Astrocyte of the hippocampus (primary cell): ENCODE results near the gene TACO1.

Source experiments
- DNase-seq: peaks from one replicate; pipeline ENCODE4 v3.0.0; 2011; ENCODE audit warnings: low read depth, low spot score

The TACO1 gene

GRCh38 chr17:63600569-63601438 lies at the start of gene TACO1:
TACO1 (plus strand) TSS chr17:63600895; CDS start chr17:63601084, 189 bp downstream.
- DNase-seq: peak; percentile 91

GRCh38 chr17:63552211-63552610 lies 48.5 kb upstream of the TACO1 start:
- no peak for DNase-seq

DNA sequence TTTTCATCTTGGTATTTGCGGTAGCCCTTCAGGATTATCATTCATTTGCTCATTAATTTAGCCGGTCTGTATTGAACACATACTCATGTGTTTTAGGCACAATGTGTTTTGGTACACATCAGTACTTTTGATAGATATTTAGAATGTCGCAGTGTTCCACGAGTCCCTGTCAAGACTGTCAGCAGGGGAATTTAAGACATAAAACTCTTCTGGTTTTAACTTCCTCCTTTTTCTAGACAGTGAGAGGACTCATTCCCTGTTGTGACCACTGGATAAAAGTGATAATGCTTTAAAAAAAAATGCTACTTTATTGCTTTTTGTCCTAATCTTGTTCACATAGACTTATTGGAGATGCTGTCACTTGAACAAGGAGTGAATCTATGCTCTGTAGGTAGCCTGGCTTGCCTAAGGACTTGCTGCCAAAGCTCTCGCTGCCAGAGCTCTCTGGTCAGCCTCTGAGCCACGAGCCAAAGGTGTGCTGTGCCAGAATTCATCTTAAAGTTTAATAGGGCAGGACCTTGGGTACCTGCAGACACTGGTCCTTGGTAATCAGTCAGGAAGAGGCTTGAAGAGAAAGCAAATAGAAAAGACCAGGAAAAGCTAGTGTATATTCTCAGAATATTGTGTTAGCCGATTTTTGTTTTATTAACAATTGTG lies 45.1 kb upstream of the TACO1 start:
- DNase-seq: no peak

DNA sequence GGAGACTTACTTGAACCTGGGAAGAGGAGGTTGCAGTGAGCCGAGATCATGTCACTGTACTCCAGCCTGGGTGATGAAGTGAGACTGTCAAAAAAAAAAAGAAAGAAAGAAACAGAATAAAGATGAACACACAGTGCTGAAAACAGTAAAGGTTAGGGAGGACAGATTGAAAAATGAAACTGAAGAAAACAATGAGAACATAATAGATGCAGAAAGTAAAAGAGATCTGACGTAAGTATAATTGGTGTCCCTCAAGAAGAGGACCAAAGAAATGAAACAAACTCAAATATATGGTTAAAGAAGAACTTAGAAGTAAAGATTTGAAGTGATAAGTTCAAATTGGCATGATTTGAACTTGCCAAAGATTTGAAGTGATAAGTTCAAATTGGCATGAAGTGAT lies 43.3 kb upstream of the TACO1 start:
- DNase-seq: no peak

GRCh38 chr17:63558441-63558840 lies 42.3 kb upstream of the TACO1 start:
- DNase-seq: no peak

GRCh38 chr17:63561819-63562218 lies 38.9 kb upstream of the TACO1 start:
- DNase-seq: no peak

- no peak for DNase-seq
Observed at GRCh38 chr17:63563339-63563738, 37.4 kb upstream of the TACO1 start.

DNA sequence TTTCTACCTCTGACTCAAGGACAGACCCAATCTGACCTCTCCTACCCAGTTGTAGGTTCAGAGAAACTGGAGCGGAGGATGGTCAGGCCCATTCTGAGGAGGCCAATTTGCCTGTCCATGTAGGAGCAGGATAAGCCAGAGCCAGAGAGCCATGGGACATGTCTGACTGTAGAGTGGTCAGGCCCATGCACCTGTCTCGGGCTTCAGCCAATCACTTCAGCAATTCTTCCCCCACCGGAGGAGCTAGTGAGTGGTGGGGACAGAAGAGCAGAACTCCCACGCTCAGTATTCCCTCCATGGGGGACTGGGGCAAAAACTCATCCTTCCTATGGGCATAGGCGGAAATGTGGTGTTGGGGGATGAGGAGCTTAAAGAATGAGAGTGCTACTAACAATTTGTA lies 36.1 kb upstream of the TACO1 start:
- DNase-seq: no peak

GRCh38 chr17:63567229-63567628 lies 33.5 kb upstream of the TACO1 start:
- DNase-seq: no peak

- DNase-seq: no peak
Observed at GRCh38 chr17:63568563-63568962, 32.1 kb upstream of the TACO1 start.

DNA sequence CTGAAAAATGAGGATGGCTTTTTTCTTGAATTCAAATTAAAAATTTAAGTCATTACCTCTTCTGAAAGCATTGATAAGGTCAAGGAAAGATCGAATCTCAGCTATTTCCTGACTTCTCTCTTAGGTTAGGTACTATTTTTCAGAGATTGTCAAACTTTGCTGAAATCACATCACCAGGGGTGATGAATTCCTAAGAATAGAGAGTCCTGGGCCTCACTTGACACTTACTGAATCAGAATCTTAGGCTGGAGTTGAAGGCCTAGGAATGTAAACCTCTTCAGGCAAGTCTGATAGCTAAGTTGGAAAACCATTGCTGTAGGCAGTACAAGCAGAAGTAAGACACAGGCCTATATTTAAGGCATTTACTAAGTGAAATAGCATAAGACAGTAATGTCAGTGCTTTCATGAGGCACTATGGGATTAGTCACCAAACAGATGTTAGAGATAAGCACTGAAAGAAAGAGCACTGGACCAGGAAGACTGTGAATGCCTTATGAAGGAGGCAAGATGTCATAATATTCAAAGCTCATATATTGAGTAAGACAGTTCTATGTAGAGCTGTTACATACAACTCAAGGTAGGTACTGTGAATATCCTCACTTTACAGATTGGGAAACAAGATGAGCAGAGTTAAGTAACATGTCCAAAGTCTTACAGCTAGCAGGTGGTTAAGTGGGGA lies 28.9 kb upstream of the TACO1 start:
- peak; percentile 15 for DNase-seq

DNA sequence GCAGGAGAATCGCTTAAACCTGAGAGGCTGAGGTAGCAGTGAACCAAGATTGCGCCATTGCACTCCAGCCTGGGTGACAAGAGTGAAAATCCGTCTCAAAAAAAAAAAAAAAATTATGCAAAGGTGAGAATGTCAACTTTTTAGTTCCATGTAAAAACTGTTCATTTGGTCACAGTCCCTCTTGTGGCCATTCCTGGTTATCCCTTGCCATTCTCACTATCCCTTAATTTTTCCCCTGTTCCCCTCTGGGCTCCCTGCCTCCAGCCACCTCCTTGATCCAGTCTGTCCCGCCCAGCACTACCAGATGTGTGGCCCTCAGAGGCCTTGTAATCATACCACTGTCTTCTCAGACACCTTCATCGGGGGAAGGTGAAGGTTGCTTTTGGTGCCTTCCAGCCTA lies 27.1 kb upstream of the TACO1 start:
- peak; percentile 15 for DNase-seq

DNA sequence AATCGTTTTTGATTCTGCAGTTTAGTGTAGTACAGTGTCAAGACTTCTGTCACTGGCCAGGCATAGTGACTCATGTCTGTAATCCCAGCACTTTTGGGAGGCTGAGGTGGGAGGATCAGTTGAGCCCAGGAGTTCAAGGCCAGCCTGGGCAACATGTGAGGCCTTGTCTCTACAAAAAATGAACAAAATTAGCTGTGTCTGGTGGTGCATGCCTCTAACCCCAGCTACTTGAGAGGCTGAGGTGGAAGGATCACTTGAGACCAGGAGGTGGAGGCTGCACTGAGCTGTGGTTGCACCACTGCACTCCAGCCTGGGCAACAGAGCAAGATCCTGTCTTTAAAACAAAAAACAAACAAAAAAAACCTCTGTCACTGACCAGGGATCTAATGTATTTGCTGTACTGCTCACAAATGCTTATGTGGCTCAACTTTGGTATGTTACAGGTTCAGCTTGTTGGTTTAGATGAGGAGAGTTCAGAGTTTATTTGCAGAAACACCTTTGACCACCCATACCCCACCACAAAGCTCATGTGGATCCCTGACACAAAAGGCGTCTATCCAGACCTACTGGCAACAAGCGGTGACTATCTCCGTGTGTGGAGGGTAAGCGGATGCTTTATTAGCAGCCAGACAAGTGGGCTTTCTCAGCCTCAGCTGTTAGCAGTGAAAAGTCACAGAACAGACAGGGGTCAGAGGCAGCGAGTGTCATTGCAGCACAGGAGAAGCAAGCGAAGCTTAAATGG lies 22.5 kb upstream of the TACO1 start:
- no peak for DNase-seq

- no peak for DNase-seq
Observed at GRCh38 chr17:63578769-63579111, 22.0 kb upstream of the TACO1 start.

- DNase-seq: no peak
Observed at GRCh38 chr17:63579633-63580032, 21.1 kb upstream of the TACO1 start.

GRCh38 chr17:63587770-63588169 lies 12.9 kb upstream of the TACO1 start:
- DNase-seq: no peak

DNA sequence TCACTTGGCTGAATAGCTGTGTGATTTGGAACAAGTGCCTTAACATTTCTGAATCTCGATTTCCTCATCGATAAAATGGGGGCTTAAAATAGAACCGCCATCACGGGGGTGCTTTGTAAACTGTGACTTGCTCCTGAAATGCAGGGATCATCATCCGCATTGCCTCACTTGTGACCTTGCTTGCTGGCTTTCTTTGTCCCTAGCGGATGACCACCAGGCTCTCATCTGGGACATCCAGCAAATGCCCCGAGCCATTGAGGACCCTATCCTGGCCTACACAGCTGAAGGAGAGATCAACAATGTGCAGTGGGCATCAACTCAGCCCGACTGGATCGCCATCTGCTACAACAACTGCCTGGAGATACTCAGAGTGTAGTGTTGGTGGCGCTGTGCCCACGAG lies 11.9 kb upstream of the TACO1 start:
- DNase-seq: no peak

DNA sequence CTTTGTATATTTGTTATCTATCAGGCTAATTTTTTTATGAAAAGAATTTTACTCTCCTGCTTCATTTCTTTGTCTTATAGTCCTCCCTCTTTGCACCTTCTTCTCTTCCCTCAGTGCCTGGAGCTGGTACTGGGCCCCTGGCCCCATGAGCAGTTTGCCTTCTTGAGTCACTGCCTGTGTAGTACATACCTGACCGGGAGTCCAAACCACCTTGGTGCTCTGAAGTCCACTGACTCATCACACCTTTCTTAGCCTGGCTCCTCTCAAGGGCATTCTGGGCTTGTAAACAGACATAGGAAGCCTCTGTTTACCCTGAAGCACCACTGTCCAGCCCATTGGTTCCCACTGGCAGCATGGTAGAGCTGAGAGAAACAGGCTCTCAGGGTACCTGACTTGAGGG lies 11.0 kb upstream of the TACO1 start:
- no peak for DNase-seq

GRCh38 chr17:63592797-63593196 lies 7.9 kb upstream of the TACO1 start:
- no peak for DNase-seq

GRCh38 chr17:63595132-63595531 lies 5.6 kb upstream of the TACO1 start:
- DNase-seq: no peak

DNA sequence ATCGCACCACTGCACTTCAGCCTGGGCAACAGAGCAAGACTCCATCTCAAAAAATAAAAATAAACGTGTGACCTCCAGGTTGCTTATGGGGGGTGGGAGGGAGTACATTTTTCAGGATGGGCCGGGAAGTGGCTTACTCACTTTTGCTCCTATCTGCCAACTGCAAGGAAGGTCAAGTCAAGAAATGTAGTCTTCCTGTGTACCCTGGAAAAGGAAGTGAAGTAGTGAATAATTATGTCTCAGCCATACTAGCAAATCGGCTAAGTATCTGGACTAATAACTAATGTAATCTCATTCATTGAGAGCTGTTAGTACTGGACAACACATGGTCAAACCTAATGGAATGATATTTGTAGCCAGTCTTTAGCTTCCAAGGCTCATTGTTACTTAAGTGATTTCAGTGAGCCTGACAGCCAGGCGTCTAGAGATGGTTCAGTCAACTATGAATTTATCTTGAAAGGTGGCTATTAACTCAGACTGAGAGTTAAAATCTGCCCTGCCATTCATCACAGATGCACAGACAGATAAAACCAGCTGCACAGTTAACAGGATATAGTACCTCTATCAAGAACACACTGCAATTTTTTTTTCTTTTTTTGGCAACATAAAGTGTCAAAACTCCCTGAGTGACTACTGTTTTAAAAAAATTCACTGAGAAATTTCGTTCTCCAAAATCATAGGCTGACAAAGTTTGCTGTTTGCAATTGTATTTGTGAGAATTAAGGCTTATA lies 3.7 kb upstream of the TACO1 start:
- DNase-seq: no peak
